NOMO-1 treated with dmso at 0.1 percent for 144 hours (cell line): Measurements from ENCODE around the gene SERPINB1.
"Not testable (repeated sequence)": the region's sequence is repeated elsewhere in the genome, so short reads cannot be mapped to it uniquely, and the experiment has no call there.

Experiments used
- DNase-seq: peaks from one replicate; lab custom pipeline; 2025; ENCODE audit not compliant: unreplicated experiment; lab: John Stamatoyannopoulos, UW

SERPINB1 gene

GRCh38 chr6:2866171-2866846 is 24.6 kb upstream of the SERPINB1 start:
- no peak for DNase-seq

GRCh38 chr6:2865694-2866151 is 24.1 kb upstream of the SERPINB1 start:
- no peak for DNase-seq

DNA sequence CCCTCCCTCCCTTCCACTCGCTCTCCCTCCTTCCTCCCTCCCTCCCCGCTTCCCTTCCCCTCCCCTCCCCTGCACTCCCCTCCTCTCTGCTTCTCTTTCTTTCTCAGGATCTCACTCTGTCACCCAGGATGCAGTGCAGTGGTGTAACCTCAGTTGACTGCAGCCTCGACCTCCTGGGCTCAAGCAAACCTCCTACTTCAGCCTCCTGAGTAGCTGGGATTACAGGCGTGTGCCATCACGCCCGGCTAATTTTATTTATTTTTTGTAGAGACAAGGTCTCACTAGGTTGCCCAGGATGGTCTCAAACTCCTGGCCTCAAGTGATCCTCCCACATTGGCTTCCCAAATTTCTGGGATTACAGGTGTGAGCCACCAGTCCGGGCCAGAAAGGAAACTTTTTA is 23.6 kb upstream of the SERPINB1 start:
- no peak for DNase-seq

DNA sequence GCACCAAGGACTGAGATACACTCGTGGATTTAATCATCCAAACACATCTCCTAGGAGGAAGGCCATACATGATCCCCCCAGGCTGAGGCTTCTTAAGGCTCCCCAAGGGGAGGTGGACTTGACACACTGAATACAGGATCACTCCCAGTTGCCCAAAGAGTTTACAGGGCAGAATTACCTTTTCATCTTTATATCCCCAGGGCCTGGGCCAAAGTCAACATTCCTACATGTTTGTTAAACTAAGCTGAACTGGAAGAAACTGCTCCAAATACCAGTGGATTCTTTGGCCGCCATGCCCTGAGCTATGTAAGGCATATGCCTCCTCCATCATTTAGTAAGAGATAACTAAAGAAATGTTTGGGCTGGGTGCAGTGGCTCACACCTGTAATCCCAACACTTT is 22.2 kb upstream of the SERPINB1 start:
- DNase-seq = no peak

DNA sequence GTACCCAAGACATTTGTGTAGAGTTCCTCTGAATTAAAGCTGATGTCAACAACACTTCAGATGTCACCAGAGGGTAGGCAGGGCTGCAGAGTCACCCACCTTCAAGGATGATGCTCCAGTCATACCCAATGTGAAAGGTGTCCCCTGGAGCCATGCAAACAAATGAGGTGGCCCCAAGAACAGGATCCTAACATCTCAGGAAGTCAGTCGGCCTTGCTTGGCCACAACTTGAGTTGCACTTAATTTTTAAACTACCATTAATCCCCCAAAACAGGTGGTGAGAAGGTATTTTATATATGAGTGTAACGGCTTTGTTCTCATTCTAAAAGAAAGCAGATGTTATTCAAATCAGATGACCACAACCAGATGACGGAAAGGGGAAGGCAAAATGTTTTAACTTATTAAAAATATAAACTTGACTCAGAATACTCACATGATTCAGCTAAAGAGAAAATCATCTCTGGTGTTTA is 21.1 kb upstream of the SERPINB1 start:
- DNase-seq = no peak

- DNase-seq = no peak
These were observed 20.1 kb upstream of the SERPINB1 start for GRCh38 chr6:2861822-2862164.

DNA sequence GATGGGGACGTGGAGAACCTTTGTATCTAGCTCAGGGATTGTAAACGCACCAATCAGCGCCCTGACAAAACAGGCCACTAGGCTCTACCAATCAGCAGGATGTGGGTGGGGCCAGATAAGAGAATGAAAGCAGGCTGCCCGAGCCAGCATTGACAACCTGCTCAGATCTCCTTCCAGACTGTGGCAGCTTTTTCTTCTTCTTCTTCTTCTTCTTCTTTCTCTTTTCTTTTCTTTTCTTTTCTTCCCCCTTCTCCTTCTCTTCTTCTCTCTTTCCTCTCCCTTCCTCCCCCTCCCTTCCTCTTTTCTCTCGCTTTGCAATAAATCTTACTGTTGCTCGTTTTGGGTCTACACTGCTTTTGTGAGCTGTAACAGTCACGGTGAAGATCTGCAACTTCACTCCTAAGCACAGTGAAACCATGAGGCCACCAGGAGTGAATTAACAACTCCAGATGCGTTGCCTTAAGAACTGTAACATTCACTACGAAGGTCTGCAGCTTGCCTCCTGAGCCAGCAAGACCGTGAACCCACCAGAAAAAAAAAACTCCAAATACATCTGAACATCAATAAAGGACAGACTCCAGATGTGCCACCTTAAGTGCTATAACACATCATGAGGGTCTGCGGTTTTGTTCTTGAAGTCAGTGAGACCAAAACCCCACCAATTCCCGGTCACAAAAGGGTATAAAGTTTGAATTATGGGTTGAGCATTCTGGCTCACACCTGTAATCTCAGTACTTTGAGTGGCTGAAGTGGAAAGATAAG is 19.6 kb upstream of the SERPINB1 start:
- no peak for DNase-seq

DNA sequence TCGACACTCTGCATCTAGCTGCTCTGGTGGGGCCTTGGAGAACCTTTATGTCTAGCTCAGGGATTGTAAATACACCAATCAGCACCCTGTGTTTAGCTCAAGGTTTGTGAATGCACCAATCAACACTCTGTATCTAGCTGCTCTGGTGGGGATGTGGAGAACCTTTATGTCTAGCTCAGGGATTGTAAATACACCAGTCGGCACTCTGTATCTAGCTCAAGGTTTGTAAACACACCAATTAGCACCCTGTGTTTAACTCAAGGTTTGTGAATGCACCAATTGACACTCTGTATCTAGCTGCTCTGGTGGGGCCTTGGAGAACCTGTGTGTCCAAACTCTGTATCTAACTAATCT is 19.0 kb upstream of the SERPINB1 start:
- DNase-seq = not testable (repeated sequence)

DNA sequence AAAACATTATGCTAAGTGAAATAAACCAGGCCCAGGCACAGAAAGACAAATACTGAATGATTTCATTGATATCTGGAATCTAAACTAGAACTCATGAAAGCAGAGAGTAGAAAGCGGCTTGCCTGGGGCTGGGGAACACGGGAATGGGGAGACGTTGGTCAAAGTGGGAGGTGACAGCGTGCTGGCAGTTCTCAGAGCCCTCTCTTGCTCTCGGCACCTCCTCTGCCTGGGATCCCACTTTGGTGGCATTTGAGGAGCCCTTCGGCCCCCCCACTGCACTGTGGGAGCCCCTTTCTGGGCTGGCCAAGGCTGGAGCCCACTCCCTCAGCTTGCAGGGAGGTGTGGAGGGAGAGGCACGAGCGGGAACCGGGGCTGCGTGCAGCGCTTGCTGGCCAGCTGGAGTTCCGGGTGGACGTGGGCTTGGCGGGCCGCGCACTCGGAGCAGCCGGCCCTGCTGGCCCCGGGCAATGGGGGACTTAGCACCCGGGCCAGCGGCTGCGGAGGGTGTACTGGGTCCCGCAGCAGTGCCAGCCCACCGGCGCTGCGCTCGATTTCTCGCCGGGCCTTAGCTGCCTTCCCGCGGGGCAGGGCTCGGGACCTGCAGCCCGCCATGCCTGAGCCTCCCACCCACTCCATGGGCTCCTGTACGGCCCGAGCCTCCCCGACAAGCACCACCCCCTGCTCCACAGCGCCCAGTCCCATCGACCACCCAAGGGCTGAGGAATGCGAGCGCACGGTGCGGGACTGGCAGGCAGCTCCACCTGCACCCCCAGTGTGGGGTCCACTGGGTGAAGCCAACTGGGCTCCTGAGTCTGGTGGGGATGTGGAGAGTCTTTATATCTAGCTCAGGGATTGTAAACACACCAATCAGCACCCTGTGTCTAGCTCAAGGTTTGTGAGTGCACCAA is 18.4 kb upstream of the SERPINB1 start:
- DNase-seq = not testable (repeated sequence)

- no peak for DNase-seq
These were observed 17.6 kb upstream of the SERPINB1 start for GRCh38 chr6:2859185-2859700.

DNA sequence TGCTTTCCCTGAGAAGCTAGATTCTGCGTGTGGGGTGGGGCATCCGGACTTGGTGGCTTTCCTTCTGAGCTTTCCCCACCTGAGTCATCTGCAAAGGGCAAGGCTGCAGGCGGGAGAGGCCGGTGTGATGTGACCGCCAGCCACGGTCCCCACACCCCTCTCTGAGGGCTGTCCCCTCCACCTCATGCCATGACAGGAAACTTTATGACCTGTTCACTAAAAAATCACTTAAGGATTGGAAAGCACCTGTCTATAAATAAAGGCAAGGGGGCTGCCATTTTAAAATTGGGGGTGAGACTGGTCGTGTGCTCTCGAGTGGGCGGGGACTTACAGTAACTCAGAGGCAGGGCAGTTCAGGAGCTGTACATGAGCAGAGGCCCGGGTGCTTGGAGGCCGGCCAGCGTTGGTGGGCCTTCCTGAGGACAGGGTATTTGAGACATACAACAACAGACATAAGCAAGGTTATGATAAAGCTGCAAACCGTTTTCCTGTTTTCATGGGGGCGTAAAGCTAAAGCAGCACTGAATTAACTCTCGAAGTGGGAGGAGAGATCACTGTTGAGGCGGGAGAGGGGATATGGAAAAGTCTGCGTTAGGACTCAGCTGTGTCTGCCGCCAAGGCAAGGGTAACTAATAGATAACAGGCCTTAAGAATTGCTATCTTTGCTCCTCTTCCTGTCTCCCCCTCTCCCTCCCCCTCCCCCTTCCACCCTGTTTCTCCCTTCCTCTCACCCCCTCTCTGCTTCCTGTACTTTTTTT is 16.1 kb upstream of the SERPINB1 start:
- no peak for DNase-seq

GRCh38 chr6:2857185-2857579 is 15.5 kb upstream of the SERPINB1 start:
- DNase-seq = no peak

DNA sequence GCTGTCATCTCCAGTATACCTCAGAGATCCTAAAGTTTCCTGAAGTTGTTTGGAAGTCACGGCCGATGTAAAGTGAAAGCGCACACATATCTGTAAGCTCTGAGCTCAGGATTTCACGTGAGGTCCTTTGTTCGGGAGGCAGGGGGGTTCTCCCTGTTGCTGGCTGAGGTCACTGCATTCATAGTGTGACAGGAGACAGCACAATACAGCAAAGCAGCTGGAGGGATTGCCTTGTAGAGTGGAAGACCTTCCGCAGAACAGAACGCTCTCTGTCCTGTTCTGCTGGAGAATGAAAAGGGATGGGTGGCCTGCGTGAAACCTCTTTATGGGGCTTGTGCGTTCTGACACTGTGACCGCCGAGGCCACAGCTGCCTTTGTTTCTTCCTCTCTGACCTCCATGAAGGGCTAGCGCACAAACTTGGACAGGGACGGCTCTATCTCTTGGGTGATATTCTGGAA is 13.4 kb upstream of the SERPINB1 start:
- no peak for DNase-seq

DNA sequence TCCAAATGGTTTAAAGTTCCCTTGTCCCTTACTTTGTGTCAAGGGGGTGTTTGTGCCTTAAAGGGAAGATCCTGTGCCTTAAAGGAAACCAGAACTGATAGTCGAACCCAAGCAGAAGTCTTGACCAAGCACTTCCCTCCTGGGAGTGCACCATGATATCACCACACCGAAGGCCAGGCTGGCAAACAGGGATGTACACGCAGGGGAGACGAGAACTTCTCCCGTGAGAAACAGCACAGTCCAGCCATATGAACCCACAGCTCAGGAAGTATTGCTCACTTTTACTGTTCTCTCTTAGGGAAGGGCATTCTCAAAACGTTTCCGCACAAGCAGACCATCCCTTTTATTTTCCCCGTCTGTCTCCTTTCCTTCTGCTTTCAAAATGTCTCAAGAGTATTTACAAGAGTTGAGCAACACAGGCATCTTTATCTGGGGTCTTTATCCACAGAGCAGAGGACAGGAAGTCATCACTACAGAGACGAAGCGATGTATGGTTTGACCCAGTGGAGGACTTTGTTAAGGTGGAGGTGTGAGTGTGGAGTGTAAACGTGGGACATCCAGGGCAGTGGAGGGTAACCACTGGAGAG is 12.8 kb upstream of the SERPINB1 start:
- peak; percentile 81 for DNase-seq

GRCh38 chr6:2853769-2854395 is 12.2 kb upstream of the SERPINB1 start:
- DNase-seq = peak; percentile 68

DNA sequence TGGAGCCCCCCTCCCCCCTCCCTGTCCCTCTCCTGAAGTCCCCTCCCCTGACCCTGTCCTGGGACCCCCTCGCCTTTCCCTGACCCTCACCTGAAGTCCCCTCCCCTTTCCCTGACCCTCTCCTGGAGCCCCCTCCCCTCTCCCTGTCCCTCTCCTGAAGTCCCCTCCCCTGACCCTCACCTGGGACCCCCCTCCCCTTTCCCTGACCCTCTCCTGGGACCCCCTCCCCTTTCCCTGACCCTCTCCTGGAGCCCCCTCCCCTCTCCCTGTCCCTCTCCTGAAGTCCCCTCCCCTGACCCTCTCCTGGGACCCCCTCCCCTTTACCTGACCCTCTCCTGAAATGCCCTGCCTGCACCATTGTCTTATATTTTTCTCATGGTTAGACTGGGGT is 11.7 kb upstream of the SERPINB1 start:
- DNase-seq = not testable (repeated sequence)

- DNase-seq = no peak
These were observed 11.3 kb upstream of the SERPINB1 start for GRCh38 chr6:2852921-2853322.

- no peak for DNase-seq
These were observed 10.8 kb upstream of the SERPINB1 start for GRCh38 chr6:2852514-2852855.

DNA sequence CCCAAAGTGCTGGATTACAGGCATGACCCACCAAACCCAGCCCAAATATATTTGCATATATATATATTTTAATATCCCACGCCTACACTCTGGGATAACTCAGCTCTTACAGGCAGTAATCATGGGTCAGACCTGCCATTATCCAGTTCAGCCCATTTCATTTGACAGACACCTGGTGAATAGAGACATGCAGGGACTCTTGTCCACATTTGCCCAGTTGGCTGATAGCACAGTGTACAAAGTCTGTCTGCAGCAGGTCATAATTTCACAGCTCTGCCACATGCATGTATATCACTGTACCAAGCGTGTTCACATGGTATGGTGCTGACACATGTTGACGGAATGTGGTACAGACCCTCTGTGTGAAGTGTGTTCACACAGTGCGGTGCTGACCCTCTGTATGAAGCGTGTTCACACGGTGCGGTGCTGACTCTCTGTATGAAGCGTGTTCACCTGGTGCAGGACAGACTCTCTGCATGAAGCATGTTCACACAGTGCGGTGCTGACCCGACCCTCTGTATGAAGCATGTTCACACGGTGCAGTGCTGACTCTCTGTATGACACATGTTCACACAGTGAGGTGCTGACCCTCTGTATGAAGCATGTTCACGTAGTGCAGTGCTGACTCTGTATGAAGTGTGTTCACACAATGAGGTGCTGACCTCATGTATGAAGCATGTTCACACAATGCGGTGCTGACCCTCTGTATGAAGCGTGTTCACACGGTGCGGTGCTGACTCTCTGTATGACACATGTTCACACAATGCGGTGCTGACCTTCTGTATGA is 10.3 kb upstream of the SERPINB1 start:
- no peak for DNase-seq
